Prostate gland (tissue), 2 donors: Measurements from ENCODE around the gene SLC25A53. TPM values are rescaled to one million over a fixed set of nuclear protein-coding genes. Genes with fewer than 3 reads are reported as not detected.

Source experiments
- DNase-seq: peaks from one replicate; pipeline ENCODE4 v3.0.0-alpha.2; 2019; ENCODE audit warnings: low spot score
- H3K27ac ChIP-seq, 2 donors: fragments of 200-600 bp; sonication (generic); 2 replicates each; pipeline ENCODE4 v1.5.1; 2017 to 2019
- H3K27me3 ChIP-seq: fragments of 200-600 bp; sonication (generic); replicated peaks from 2 replicates; pipeline ENCODE4 v1.5.1; 2019; ENCODE audit not compliant: insufficient read depth
- H3K36me3 ChIP-seq, 2 donors: fragments of 200-600 bp; sonication (generic); 1 replicate in 1 of 2; 2 replicates in 1 of 2; pipeline versions ENCODE4 v1.5.1 to v1.8.1; 2017 to 2019
- H3K4me1 ChIP-seq: fragments of 200-600 bp; sonication (generic); replicated peaks from 2 replicates; pipeline ENCODE4 v1.5.1; 2019
- H3K4me3 ChIP-seq, 2 donors: fragments of 200-600 bp; sonication (generic); 2 replicates each; pipeline ENCODE4 v1.5.1; 2017 to 2019
- H3K9me3 ChIP-seq: fragments of 200-600 bp; sonication (generic); 2 replicates; pipeline ENCODE4 v1.5.1; 2017
- POLR2A ChIP-seq: fragments of 450-650 bp; IDR thresholded peaks from one replicate; pipeline ENCODE4 v1.6.1; 2016; ENCODE audit warnings: antibody characterized with exemption, mild to moderate bottlenecking
- POLR2AphosphoS5 ChIP-seq: sonication (generic); formaldehyde crosslinking; IDR thresholded peaks from one replicate; pipeline ENCODE4 v1.6.1; 2017; ENCODE audit warnings: antibody characterized with exemption
- WGBS: methylation state at CpG from one replicate; pipeline ENCODE4 v1.1.5; 2018; 5-methylcytosine and 5-hydroxymethylcytosine counted together
- intact Hi-C: fragments of 100-400 bp; cut with DNase I; formaldehyde crosslinking; loops from one replicate; pipeline ENCODE4 v1.14.2; 2022
- total RNA-seq, 2 donors: library from RNA; depleted of rRNA; stranded (reverse); fragments of >200 nt; gene quantifications; one replicate each; pipeline ENCODE4 v1.1.0, GENCODE V29; 2016
- TF ChIP-seq, protein P1 (sequence below), 4 experiments: fragments of 200-600 bp in 2 of 4; fragments of 450-650 bp in 2 of 4; sonication (generic) in 2 of 4; IDR thresholded peaks; 1 replicate in 3 of 4; 2 replicates in 1 of 4; pipeline ENCODE4 v1.5.1; 2016 to 2019; ENCODE audit warnings: antibody characterized with exemption in 4 of 4, mild to moderate bottlenecking in 2 of 4, moderate library complexity in 2 of 4

The SLC25A53 gene
- total RNA-seq, 2 donors from 2014 or later, result 12.1 to 13.1 TPM

DNA sequence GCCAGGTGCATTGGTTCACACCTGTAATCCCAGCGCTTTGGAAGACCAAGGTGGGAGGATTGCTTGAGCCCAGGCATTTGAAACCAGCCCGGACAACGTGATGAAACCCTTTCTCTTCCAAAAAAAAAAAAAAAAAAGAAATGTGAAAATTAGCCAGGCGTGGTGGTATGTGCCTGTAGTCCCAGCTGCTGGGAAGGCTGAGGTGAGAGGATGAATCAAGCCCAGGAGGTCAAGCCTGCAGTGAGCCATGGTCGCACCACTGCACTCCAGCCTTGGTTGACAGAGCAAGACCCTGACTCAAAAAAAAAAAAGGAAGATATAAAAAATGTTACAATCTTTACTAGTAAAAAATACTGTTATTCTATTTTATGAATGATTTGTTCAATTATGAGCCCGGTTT is 15.3 kb upstream of the SLC25A53 start:
- intact Hi-C loops, result no loop called here

DNA sequence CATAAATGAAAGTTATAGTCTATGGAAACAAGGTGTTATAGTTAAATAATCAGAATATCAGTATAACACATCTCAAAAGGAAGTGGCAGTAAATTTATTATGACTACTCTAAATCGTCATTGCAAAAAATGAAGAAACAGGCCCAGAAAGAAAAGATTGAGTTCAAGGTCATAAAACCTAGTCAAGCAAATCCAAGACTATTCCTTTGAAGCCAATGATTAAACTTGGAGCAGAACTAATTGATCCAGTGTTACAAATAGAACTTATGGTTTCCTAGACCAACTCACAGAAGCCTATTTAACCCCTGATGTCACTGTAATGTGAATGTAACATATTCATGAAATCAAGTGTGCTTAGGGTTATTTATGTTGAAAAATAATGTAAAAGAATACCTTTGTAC is 11.3 kb upstream of the SLC25A53 start:
- 0% methylated on average over 1 of the region's 1 CpG for WGBS
- no peak for DNase-seq
- no peaks in the 10 kb centered on the region for H3K27me3 ChIP-seq
- H3K4me3 ChIP-seq, result no peak overlapping the region
- H3K36me3 ChIP-seq, result no peaks in the 10 kb centered on the region
- no peak overlapping the region for H3K27ac ChIP-seq
- no peaks in the 10 kb centered on the region for H3K4me1 ChIP-seq
- intact Hi-C loops, result no loop called here
- no peaks in the 10 kb centered on the region for H3K9me3 ChIP-seq
- TF ChIP-seq, protein P1, sequence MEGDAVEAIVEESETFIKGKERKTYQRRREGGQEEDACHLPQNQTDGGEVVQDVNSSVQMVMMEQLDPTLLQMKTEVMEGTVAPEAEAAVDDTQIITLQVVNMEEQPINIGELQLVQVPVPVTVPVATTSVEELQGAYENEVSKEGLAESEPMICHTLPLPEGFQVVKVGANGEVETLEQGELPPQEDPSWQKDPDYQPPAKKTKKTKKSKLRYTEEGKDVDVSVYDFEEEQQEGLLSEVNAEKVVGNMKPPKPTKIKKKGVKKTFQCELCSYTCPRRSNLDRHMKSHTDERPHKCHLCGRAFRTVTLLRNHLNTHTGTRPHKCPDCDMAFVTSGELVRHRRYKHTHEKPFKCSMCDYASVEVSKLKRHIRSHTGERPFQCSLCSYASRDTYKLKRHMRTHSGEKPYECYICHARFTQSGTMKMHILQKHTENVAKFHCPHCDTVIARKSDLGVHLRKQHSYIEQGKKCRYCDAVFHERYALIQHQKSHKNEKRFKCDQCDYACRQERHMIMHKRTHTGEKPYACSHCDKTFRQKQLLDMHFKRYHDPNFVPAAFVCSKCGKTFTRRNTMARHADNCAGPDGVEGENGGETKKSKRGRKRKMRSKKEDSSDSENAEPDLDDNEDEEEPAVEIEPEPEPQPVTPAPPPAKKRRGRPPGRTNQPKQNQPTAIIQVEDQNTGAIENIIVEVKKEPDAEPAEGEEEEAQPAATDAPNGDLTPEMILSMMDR (IDR thresholded peaks at IDR 0.05), result no peak
- no peak for TF ChIP-seq POLR2AphosphoS5
- TF ChIP-seq POLR2A, result no peak

More for the DNA sequence above, 15.3 kb upstream of the SLC25A53 start:
- no peaks in the 10 kb centered on the region for H3K27me3 ChIP-seq
- 83% methylated on average over 6 of the region's 6 CpGs for WGBS
- TF ChIP-seq POLR2A (no peak), POLR2AphosphoS5 (no peak)
- TF ChIP-seq, protein P1 (IDR thresholded peaks at IDR 0.05), result no peak
- H3K9me3 ChIP-seq, result no peaks in the 10 kb centered on the region
- H3K27ac ChIP-seq, result no peak overlapping the region
- DNase-seq, result no peak
- no peaks in the 10 kb centered on the region for H3K4me1 ChIP-seq
- H3K36me3 ChIP-seq, result no peaks in the 10 kb centered on the region
- no peak overlapping the region for H3K4me3 ChIP-seq

DNA sequence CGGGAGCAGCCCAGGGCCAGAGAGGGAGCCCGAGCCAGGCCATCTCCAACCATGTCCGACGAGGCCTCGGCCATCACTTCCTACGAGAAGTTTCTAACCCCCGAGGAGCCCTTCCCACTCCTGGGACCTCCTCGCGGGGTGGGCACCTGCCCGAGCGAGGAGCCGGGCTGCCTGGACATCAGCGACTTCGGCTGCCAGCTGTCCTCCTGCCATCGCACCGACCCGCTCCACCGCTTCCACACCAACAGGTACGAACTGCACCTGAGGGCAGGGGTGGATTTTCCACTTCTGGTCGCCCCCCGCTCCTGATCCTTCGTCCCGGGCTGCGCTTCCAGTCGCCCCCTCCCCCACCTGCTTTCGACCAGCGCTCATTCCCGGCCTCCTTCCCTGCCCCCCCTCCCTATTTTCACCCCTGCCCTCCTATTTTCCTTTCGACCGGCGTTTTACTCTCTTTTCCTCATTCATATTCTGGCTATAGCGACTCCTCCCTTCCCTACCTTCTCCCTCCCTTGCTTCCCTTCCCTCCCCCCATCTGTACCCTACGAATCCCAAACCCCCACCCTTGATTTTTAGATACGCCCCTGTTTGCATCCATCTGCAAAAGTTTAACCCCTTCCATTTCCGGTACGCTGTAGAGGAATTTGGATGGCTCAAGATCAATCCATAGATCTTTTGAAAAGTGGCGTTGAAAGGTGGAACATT is 10.1 kb upstream of the SLC25A53 start:
- TF ChIP-seq POLR2A (no peak), POLR2AphosphoS5 (no peak)
- TF ChIP-seq, protein P1 (IDR thresholded peaks at IDR 0.05), result no peak
- 0% methylated on average over 21 of the region's 37 CpGs for WGBS
- intact Hi-C loops, result no loop called here

DNA sequence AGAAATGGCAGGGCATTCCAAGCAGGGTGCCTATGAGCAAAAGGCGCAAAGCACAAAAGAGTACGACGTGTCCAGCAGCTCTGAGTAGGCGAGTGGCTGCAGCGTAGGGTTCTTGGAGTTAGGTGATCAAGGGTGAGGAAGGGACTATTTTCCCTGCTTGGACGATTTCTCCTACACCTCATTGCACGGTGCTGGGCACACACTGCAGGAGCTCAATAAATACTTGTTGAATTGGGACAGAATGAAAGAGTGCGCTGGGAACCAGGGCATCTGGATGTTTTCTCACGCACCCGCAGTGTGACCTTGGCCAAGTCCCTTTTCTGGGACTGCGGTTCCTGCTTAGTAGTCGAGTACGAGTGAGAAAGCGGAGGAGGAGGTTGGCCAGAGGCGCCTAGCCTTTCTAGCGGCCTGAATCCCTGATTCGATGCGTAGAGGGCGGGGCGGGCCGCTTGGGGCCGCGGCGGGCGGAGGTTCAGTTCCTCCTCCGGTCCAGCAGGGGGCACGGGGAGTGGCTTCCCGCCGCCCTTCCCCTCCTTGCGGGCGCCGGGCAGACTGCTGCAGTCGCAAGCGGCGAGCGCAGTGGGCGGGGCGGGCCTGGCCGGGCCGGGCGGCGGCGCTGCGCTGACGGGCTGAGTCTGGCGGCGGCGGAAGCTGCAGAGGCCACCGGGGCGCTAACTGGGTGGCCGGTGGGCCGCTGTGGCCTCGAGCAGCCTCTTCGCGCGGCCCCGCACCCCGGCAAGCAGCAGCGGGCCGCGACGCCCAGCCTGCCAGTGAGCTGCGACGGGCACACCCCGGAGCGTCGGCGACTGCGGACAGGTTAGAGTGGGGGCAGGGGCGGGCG is 9.3 kb upstream of the SLC25A53 start, which contains the start of gene FAM199X:
Gene FAM199X, plus strand, starts transcription at position 560 of the 841 bp plus-strand sequence. CDS start 333 bp downstream, outside the sequence.
- intact Hi-C loops, result no loop called here
- TF ChIP-seq, protein P1 (IDR thresholded peaks at IDR 0.05), result peak; percentile 46 to 88 (median 74)
- peak; percentile 30 for TF ChIP-seq POLR2AphosphoS5
- peak; percentile 62 for TF ChIP-seq POLR2A
- H3K9me3 ChIP-seq, result no peaks in the 10 kb centered on the region
- H3K27ac ChIP-seq, result peak within 1 kb of the TSS; percentile 74 to 80
- H3K4me1 ChIP-seq, result no peaks in the 10 kb centered on the region
- H3K4me3 ChIP-seq, result peak within 1 kb of the TSS; percentile 60 to 63
- 1% methylated on average over 25 of the region's 71 CpGs for WGBS
- no peaks in the 10 kb centered on the region for H3K36me3 ChIP-seq
- DNase-seq, result peak; percentile 79
- H3K27me3 ChIP-seq, result no peaks in the 10 kb centered on the region

More for the DNA sequence above, 10.1 kb upstream of the SLC25A53 start:
- H3K4me3 ChIP-seq, result peak overlapping the region; percentile 60 to 63
- peak; percentile 5 for DNase-seq
- H3K27ac ChIP-seq, result peak overlapping the region; percentile 74 to 80
- H3K9me3 ChIP-seq, result no peaks in the 10 kb centered on the region
- H3K27me3 ChIP-seq, result no peaks in the 10 kb centered on the region
- H3K36me3 ChIP-seq, result no peaks in the 10 kb centered on the region
- no peaks in the 10 kb centered on the region for H3K4me1 ChIP-seq
